ENCODE data around the gene IDE. TPM values are rescaled to one million over a fixed set of nuclear protein-coding genes. Genes with fewer than 3 reads are reported as not detected.
A peak's percentile ranks its signal among the peaks of the same experiment; 100 is the strongest.

Gene IDE
- total RNA-seq (ENCODE audit: unreplicated experiment), result 17.2 TPM
- long read RNA-seq, partial matches to known transcripts, result 1 of 2 reads
- long read RNA-seq, other reads (novel, unspliced or antisense), result 1 of 2 reads

- Mint-ChIP-seq H3K4me1 (ENCODE audit: low read depth, unreplicated experiment) (peaks cover 6% of the 10 kb centered on the region), H3K36me3 (ENCODE audit: unreplicated experiment) (no peaks in the 10 kb centered on the region), H3K27ac (ENCODE audit: unreplicated experiment) (peak within 1 kb of the TSS; percentile 79), H3K27me3 (ENCODE audit: unreplicated experiment) (peaks cover 9% of the 10 kb centered on the region), H3K9me3 (ENCODE audit: unreplicated experiment) (no peaks in the 10 kb centered on the region), H3K4me3 (ENCODE audit: unreplicated experiment) (peak within 1 kb of the TSS; percentile 86)
- TF ChIP-seq CTCF (IDR thresholded peaks at IDR 0.05; ENCODE audit: partially characterized antibody, unreplicated experiment), result no peak
- peak; percentile 97 for DNase-seq
Observed at GRCh38 chr10:92573798-92574547, at the start of gene IDE. Gene IDE, minus strand, starts transcription at chr10:92574093. Its CDS starts 74 bp downstream, at chr10:92574019.

- Mint-ChIP-seq H3K4me1 (ENCODE audit: low read depth, unreplicated experiment) (no peaks in the 10 kb centered on the region), H3K27ac (ENCODE audit: unreplicated experiment) (no peak overlapping the region), H3K9me3 (ENCODE audit: unreplicated experiment) (no peaks in the 10 kb centered on the region), H3K4me3 (ENCODE audit: unreplicated experiment) (no peak overlapping the region), H3K36me3 (ENCODE audit: unreplicated experiment) (no peaks in the 10 kb centered on the region), H3K27me3 (ENCODE audit: unreplicated experiment) (no peaks in the 10 kb centered on the region)
- no peak for DNase-seq
- no peak for TF ChIP-seq CTCF (IDR thresholded peaks at IDR 0.05; ENCODE audit: partially characterized antibody, unreplicated experiment)
Observed at GRCh38 chr10:92619368-92619767, 45.5 kb upstream of the IDE start.

GRCh38 chr10:92615515-92615914 is 41.6 kb upstream of the IDE start:
- H3K27me3 Mint-ChIP-seq (ENCODE audit: unreplicated experiment), result no peaks in the 10 kb centered on the region
- H3K4me1 Mint-ChIP-seq (ENCODE audit: low read depth, unreplicated experiment), result no peaks in the 10 kb centered on the region
- TF ChIP-seq CTCF (IDR thresholded peaks at IDR 0.05; ENCODE audit: partially characterized antibody, unreplicated experiment), result no peak
- no peaks in the 10 kb centered on the region for H3K9me3 Mint-ChIP-seq (ENCODE audit: unreplicated experiment)
- H3K4me3 Mint-ChIP-seq (ENCODE audit: unreplicated experiment), result no peak overlapping the region
- no peak overlapping the region for H3K27ac Mint-ChIP-seq (ENCODE audit: unreplicated experiment)
- no peak for DNase-seq
- H3K36me3 Mint-ChIP-seq (ENCODE audit: unreplicated experiment), result no peaks in the 10 kb centered on the region

- DNase-seq, result no peak
- Mint-ChIP-seq H3K9me3 (ENCODE audit: unreplicated experiment) (no peaks in the 10 kb centered on the region), H3K36me3 (ENCODE audit: unreplicated experiment) (no peaks in the 10 kb centered on the region), H3K27me3 (ENCODE audit: unreplicated experiment) (peaks cover 3% of the 10 kb centered on the region), H3K4me3 (ENCODE audit: unreplicated experiment) (no peak overlapping the region), H3K4me1 (ENCODE audit: low read depth, unreplicated experiment) (no peaks in the 10 kb centered on the region), H3K27ac (ENCODE audit: unreplicated experiment) (no peak overlapping the region)
- TF ChIP-seq CTCF (IDR thresholded peaks at IDR 0.05; ENCODE audit: partially characterized antibody, unreplicated experiment), result no peak
Observed at GRCh38 chr10:92604841-92605240, 30.9 kb upstream of the IDE start.

- no peak overlapping the region for H3K27ac Mint-ChIP-seq (ENCODE audit: unreplicated experiment)
- no peaks in the 10 kb centered on the region for H3K9me3 Mint-ChIP-seq (ENCODE audit: unreplicated experiment)
- peaks cover 3% of the 10 kb centered on the region for H3K4me1 Mint-ChIP-seq (ENCODE audit: low read depth, unreplicated experiment)
- no peaks in the 10 kb centered on the region for H3K36me3 Mint-ChIP-seq (ENCODE audit: unreplicated experiment)
- H3K4me3 Mint-ChIP-seq (ENCODE audit: unreplicated experiment), result no peak overlapping the region
- TF ChIP-seq CTCF (IDR thresholded peaks at IDR 0.05; ENCODE audit: partially characterized antibody, unreplicated experiment), result no peak
- H3K27me3 Mint-ChIP-seq (ENCODE audit: unreplicated experiment), result peaks cover 1% of the 10 kb centered on the region
- DNase-seq, result no peak
Observed at GRCh38 chr10:92598321-92598720, 24.4 kb upstream of the IDE start.

Measured in glutamatergic neuron (in vitro differentiated cells).